Neural cell (in vitro differentiated cells): ENCODE measurements around the gene NME8. TPM values are rescaled to one million over a fixed set of nuclear protein-coding genes. Genes with fewer than 3 reads are reported as not detected.

Experiments used
- H2AFZ ChIP-seq: fragments of 200-600, 300-800 bp; sonication (generic), shearing (Covaris generic); 2 replicates; pipeline ENCODE4 v1.6.0; 2014; ENCODE audit warnings: low read depth, mild to moderate bottlenecking, antibody characterized with exemption, low read length, moderate library complexity
- H3F3A ChIP-seq: fragments of 200-600 bp; shearing (Covaris generic); 2 replicates; pipeline ENCODE4 v1.6.1; 2016; ENCODE audit warnings: mild to moderate bottlenecking, moderate library complexity, mixed read lengths, antibody characterized with exemption, low read length; ENCODE audit not compliant: insufficient read depth, poor library complexity, severe bottlenecking
- H3K27ac ChIP-seq: fragments of 200-600, 300-800 bp; sonication (generic), shearing (Covaris generic); 2 replicates; pipeline ENCODE4 v1.5.1; 2014; ENCODE audit warnings: mild to moderate bottlenecking, low read length, moderate library complexity
- H3K27me3 ChIP-seq: fragments of 300-800, 200-600 bp; sonication (generic), shearing (Covaris generic); 2 replicates; pipeline ENCODE4 v1.6.0; 2014; ENCODE audit warnings: mild to moderate bottlenecking, low read depth, low read length, moderate library complexity; ENCODE audit not compliant: insufficient read depth
- H3K36me3 ChIP-seq: fragments of 300-800, 200-600 bp; sonication (generic), shearing (Covaris generic); 2 replicates; pipeline ENCODE4 v1.5.1; 2014; ENCODE audit warnings: mild to moderate bottlenecking, antibody characterized with exemption, low read length, moderate library complexity; ENCODE audit not compliant: insufficient read depth
- H3K4me2 ChIP-seq: fragments of 300-800, 200-600 bp; sonication (generic), shearing (Covaris generic); 2 replicates; pipeline ENCODE4 v1.6.0; 2014; ENCODE audit warnings: mild to moderate bottlenecking, low read length
- H3K4me3 ChIP-seq: fragments of 300-800, 200-600 bp; sonication (generic), shearing (Covaris generic); 2 replicates; pipeline ENCODE4 v1.5.1; 2014; ENCODE audit warnings: mild to moderate bottlenecking, low read length, moderate library complexity
- H3K79me2 ChIP-seq: fragments of 200-600 bp; shearing (Covaris generic); replicated peaks from 2 replicates; pipeline ENCODE4 v1.6.0; 2014; ENCODE audit warnings: mild to moderate bottlenecking, low read length, moderate library complexity; ENCODE audit not compliant: insufficient read depth
- H3K9ac ChIP-seq: fragments of 300-800, 200-600 bp; sonication (generic), shearing (Covaris generic); 2 replicates; pipeline ENCODE4 v1.6.1; 2016; ENCODE audit warnings: mild to moderate bottlenecking, low read length, mixed read lengths
- H3K9me2 ChIP-seq: fragments of 200-600 bp; shearing (Covaris generic); 2 replicates; pipeline ENCODE4 v1.6.1; 2016; ENCODE audit warnings: mild to moderate bottlenecking, low read length, mixed read lengths; ENCODE audit not compliant: insufficient read depth
- H3K9me3 ChIP-seq: fragments of 200-600, 300-800 bp; sonication (generic), shearing (Covaris generic); 2 replicates; pipeline ENCODE4 v1.6.1; 2016; ENCODE audit warnings: mild to moderate bottlenecking, mixed run types, low read length, moderate library complexity, mixed read lengths
- H4K20me1 ChIP-seq: fragments of 200-600 bp; shearing (Covaris generic); 2 replicates; pipeline ENCODE4 v1.6.1; 2016; ENCODE audit warnings: mild to moderate bottlenecking, mixed run types; ENCODE audit not compliant: insufficient read depth
- EP300 ChIP-seq: fragments of 450-650 bp; conservative IDR thresholded peaks from 2 replicates; pipeline ENCODE4 v1.6.1; 2014; ENCODE audit warnings: antibody characterized with exemption, mild to moderate bottlenecking, moderate library complexity; ENCODE audit not compliant: poor library complexity, severe bottlenecking
- EZH2 ChIP-seq: fragments of 200-600, 300-800 bp; shearing (Covaris generic), sonication (generic); IDR thresholded peaks from 2 replicates; pipeline ENCODE4 v1.6.1; 2014; ENCODE audit warnings: antibody characterized with exemption, low read length, borderline replicate concordance, mild to moderate bottlenecking; ENCODE audit not compliant: insufficient read depth, poor library complexity, severe bottlenecking
- MXI1 ChIP-seq: fragments of 450-650 bp; conservative IDR thresholded peaks from 2 replicates; pipeline ENCODE4 v1.6.1; 2014; ENCODE audit warnings: antibody characterized with exemption, mild to moderate bottlenecking; ENCODE audit not compliant: poor library complexity, severe bottlenecking
- POLR2AphosphoS5 ChIP-seq: IDR thresholded peaks from 2 replicates; pipeline ENCODE4 v1.6.1; 2012
- RAD21 ChIP-seq: fragments of 450-650 bp; conservative IDR thresholded peaks from 2 replicates; pipeline ENCODE4 v1.6.1; 2014; ENCODE audit warnings: antibody characterized with exemption, mild to moderate bottlenecking, moderate library complexity
- REST ChIP-seq: IDR thresholded peaks from 2 replicates; pipeline ENCODE4 v1.6.1; 2012; ENCODE audit warnings: borderline replicate concordance
- SMC3 ChIP-seq: fragments of 450-650 bp; conservative IDR thresholded peaks from 2 replicates; pipeline ENCODE4 v1.6.1; 2014; ENCODE audit warnings: antibody characterized with exemption, mild to moderate bottlenecking, moderate library complexity; ENCODE audit not compliant: poor library complexity
- TAF1 ChIP-seq: IDR thresholded peaks from 2 replicates; pipeline ENCODE4 v1.6.1; 2012; ENCODE audit warnings: low read depth
- polyA plus RNA-seq: library from polyadenylated mRNA; depleted of rRNA; stranded (reverse); fragments of >200 nt; gene quantifications from 2 replicates; pipeline ENCODE4 v1.2.3, GENCODE V29; 2014
- TF ChIP-seq, protein P1 (sequence below): fragments of 450-650 bp; IDR thresholded peaks from 2 replicates; pipeline ENCODE4 v1.5.1; 2014; ENCODE audit warnings: antibody characterized with exemption, mild to moderate bottlenecking, moderate library complexity; ENCODE audit not compliant: poor library complexity, severe bottlenecking

Gene NME8
- polyA plus RNA-seq, 1 donor from 2014 or later, result not detected

- Histone ChIP-seq H3K4me3 (no peak overlapping the region), H3K79me2 (no peaks in the 10 kb centered on the region), H3K27me3 (no peaks in the 10 kb centered on the region), H3F3A (no peaks in the 10 kb centered on the region), H3K9me3 (no peaks in the 10 kb centered on the region), H3K4me2 (no peak overlapping the region), H2AFZ (no peak overlapping the region), H3K36me3 (no peaks in the 10 kb centered on the region), H3K9ac (no peak overlapping the region), H4K20me1 (no peaks in the 10 kb centered on the region), H3K9me2 (no peaks in the 10 kb centered on the region), H3K27ac (no peak overlapping the region)
- no peak for TF ChIP-seq MXI1
- no peak for TF ChIP-seq RAD21
- TF ChIP-seq EZH2, result no peak
- TF ChIP-seq SMC3, result no peak
- no peak for TF ChIP-seq POLR2AphosphoS5
- no peak for TF ChIP-seq EP300
These were observed 82.0 kb downstream of the NME8 start for GRCh38 chr7:37930226-37930948.

DNA sequence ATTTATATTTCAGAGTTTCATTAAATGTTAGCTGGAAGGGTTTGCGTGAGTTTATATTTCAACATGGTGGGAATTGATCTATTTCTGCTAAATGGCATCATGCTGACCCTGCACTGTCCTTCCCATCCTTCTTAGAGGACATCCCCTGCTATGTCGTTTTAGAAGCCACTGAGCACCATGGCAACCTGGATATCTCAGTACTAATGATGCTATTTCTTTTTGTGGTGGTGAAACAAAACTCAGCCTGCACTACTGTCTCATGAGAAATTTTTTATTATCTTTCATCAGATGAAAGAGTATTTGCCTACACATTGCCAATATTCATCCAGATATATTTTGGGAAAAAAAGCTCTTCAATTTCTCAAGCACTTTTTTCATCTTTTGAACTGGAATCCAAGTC is 84.1 kb downstream of the NME8 start:
- no peaks in the 10 kb centered on the region for H4K20me1 ChIP-seq
- no peaks in the 10 kb centered on the region for H3K9me2 ChIP-seq
- no peaks in the 10 kb centered on the region for H3K27me3 ChIP-seq
- TF ChIP-seq EZH2, result no peak
- TF ChIP-seq POLR2AphosphoS5, result no peak
- no peak overlapping the region for H3K4me2 ChIP-seq
- no peak overlapping the region for H3K27ac ChIP-seq
- H3K4me3 ChIP-seq, result no peak overlapping the region
- H3K9ac ChIP-seq, result no peak overlapping the region
- H3F3A ChIP-seq, result no peaks in the 10 kb centered on the region
- H3K79me2 ChIP-seq, result no peaks in the 10 kb centered on the region
- H3K9me3 ChIP-seq, result no peaks in the 10 kb centered on the region
- H2AFZ ChIP-seq, result no peak overlapping the region
- no peaks in the 10 kb centered on the region for H3K36me3 ChIP-seq

DNA sequence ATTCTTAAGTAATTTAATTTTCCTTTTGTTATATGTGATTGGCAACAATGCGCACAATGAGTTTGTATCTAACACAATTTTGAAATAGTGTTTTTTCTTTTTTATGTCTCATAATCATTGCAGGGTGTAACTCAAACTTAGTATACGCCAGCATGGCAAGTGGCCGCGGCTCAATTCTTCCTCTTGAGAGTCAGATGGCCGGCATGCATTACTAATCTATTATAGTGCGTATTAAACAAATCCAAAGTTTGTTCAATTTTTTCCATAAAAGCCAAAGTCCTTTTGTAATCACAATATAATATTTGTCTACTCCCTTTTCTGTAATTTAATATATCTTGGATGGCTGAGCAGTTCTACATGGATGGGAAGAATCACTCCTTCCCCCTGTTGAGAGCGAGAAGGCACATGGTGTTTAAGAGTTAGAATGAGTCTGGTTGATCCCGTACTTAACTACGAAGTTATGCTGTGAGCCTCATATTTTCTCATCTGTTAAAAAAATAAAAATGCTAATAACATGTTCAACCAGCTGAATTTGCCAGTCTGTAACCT is 84.7 kb downstream of the NME8 start:
- Histone ChIP-seq H3K9me3 (no peaks in the 10 kb centered on the region), H3K9me2 (no peaks in the 10 kb centered on the region), H3K27ac (no peak overlapping the region), H4K20me1 (no peaks in the 10 kb centered on the region), H3F3A (no peaks in the 10 kb centered on the region), H3K4me2 (no peak overlapping the region), H2AFZ (no peak overlapping the region), H3K27me3 (no peaks in the 10 kb centered on the region), H3K4me3 (no peak overlapping the region), H3K79me2 (no peaks in the 10 kb centered on the region), H3K9ac (no peak overlapping the region), H3K36me3 (no peaks in the 10 kb centered on the region)
- TF ChIP-seq REST (no peak), EP300 (no peak), POLR2AphosphoS5 (no peak), MXI1 (no peak), SMC3 (no peak), TAF1 (no peak), RAD21 (no peak), EZH2 (no peak)
- TF ChIP-seq, protein P1, sequence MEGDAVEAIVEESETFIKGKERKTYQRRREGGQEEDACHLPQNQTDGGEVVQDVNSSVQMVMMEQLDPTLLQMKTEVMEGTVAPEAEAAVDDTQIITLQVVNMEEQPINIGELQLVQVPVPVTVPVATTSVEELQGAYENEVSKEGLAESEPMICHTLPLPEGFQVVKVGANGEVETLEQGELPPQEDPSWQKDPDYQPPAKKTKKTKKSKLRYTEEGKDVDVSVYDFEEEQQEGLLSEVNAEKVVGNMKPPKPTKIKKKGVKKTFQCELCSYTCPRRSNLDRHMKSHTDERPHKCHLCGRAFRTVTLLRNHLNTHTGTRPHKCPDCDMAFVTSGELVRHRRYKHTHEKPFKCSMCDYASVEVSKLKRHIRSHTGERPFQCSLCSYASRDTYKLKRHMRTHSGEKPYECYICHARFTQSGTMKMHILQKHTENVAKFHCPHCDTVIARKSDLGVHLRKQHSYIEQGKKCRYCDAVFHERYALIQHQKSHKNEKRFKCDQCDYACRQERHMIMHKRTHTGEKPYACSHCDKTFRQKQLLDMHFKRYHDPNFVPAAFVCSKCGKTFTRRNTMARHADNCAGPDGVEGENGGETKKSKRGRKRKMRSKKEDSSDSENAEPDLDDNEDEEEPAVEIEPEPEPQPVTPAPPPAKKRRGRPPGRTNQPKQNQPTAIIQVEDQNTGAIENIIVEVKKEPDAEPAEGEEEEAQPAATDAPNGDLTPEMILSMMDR, result no peak
